ENCODE results near the gene SNAP25. TPM values are rescaled to one million over a fixed set of nuclear protein-coding genes. Genes with fewer than 3 reads are reported as not detected.

SNAP25 gene
- total and polyA plus RNA-seq, 10 of the 15 experiments (the other 5 are each of a cell fraction or from before 2014, with no cell fraction given), result not detected

DNA sequence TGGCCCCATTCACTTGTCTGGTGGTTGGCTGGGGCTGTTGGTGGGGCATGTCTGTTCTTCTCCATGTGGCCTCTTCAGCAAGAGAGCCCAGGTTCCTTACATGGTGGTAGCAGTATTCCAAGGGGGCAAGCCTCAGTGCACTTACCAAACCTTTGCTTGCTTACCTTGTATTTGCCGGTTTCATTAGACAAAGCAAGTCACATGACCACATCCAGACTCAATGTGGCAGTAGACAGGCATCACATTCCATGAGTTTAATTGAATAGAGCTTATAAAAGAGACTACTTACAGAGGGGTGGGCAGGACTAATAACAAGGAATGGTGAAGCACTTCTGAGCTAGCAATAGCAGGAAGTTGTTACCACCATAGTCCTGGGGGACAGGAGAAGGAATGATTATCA lies 78.6 kb downstream of the SNAP25 start:
- 29% methylated on average over 1 of the region's 1 CpG for WGBS (ENCODE audit: insufficient coverage, insufficient replicate concordance, low lambda C conversion rate, missing lambda C conversion rate)
- ATAC-seq, result no peak
- no peak overlapping the region for H3K9ac ChIP-seq (ENCODE audit: control insufficient read depth, insufficient read depth, low read length)
- no peak overlapping the region for H3K4me3 ChIP-seq
- H2AFZ ChIP-seq (ENCODE audit: control insufficient read depth, low read depth, low read length), result no peak overlapping the region
- no peaks in the 10 kb centered on the region for H3K79me2 ChIP-seq (ENCODE audit: control insufficient read depth, insufficient read depth, low read length)
- TF ChIP-seq, protein P1, sequence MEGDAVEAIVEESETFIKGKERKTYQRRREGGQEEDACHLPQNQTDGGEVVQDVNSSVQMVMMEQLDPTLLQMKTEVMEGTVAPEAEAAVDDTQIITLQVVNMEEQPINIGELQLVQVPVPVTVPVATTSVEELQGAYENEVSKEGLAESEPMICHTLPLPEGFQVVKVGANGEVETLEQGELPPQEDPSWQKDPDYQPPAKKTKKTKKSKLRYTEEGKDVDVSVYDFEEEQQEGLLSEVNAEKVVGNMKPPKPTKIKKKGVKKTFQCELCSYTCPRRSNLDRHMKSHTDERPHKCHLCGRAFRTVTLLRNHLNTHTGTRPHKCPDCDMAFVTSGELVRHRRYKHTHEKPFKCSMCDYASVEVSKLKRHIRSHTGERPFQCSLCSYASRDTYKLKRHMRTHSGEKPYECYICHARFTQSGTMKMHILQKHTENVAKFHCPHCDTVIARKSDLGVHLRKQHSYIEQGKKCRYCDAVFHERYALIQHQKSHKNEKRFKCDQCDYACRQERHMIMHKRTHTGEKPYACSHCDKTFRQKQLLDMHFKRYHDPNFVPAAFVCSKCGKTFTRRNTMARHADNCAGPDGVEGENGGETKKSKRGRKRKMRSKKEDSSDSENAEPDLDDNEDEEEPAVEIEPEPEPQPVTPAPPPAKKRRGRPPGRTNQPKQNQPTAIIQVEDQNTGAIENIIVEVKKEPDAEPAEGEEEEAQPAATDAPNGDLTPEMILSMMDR (IDR thresholded peaks at IDR 0.05 in 2 of 3, conservative IDR thresholded peaks at IDR 0.05 in 1 of 3; ENCODE audit: control insufficient read depth in 2 of 3, extremely low read depth in 1 of 3, insufficient read depth in 1 of 3, low read depth in 3 of 3, low read length in 3 of 3), result no peak
- no peak for TF ChIP-seq ETV6 (conservative IDR thresholded peaks at IDR 0.05 in 1 of 2, IDR thresholded peaks at IDR 0.05 in 1 of 2; ENCODE audit: borderline replicate concordance in 1 of 2, low read depth in 1 of 2)
- TF ChIP-seq HDAC2 (IDR thresholded peaks at IDR 0.05), result no peak
- no peak for TF ChIP-seq BMI1 (IDR thresholded peaks at IDR 0.05; ENCODE audit: borderline replicate concordance)
- TF ChIP-seq TCF7 (IDR thresholded peaks at IDR 0.05; ENCODE audit: borderline replicate concordance), result no peak
- TF ChIP-seq, protein P2, sequence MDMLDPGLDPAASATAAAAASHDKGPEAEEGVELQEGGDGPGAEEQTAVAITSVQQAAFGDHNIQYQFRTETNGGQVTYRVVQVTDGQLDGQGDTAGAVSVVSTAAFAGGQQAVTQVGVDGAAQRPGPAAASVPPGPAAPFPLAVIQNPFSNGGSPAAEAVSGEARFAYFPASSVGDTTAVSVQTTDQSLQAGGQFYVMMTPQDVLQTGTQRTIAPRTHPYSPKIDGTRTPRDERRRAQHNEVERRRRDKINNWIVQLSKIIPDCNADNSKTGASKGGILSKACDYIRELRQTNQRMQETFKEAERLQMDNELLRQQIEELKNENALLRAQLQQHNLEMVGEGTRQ (IDR thresholded peaks at IDR 0.05; ENCODE audit: borderline replicate concordance, low read depth, low read length), result no peak
- TF ChIP-seq SREBF2 (IDR thresholded peaks at IDR 0.05; ENCODE audit: low read length), result no peak
- TF ChIP-seq KDM1A (IDR thresholded peaks at IDR 0.05; ENCODE audit: borderline replicate concordance), result no peak
- intact Hi-C loops (cut with micrococcal nuclease; ENCODE audit: unreplicated experiment), result no loop called here
- no peak for FAIRE-seq
- ChIA-PET RAD21 (ENCODE audit: unreplicated experiment) (interaction anchor here (0.6 kb wide), 1 partner anchor 93 kb away, joined by 4 read pairs; no protein-coding TSS in a partner anchor), SMC1A (ENCODE audit: uncharacterized antibody, unreplicated experiment) (interaction anchor here (1.3 kb wide), 1 partner anchor 62 kb away, joined by 3 read pairs; no protein-coding TSS in a partner anchor), POLR2A (no interaction called here), CTCF (interaction anchor here (1.1 to 2.2 kb wide), 3 partner anchors 12 to 319 kb away, joined by 3 to 12 read pairs (median 3); no protein-coding TSS in a partner anchor)
- no TSS peak for BruUV-seq (replicated peaks)
- DNase-seq (ENCODE audit: low read depth, low spot score), result no peak
- H3K9me3 ChIP-seq (replicated peaks; ENCODE audit: control insufficient read depth, insufficient read depth, low read length), result no peaks in the 10 kb centered on the region
- H3K36me3 ChIP-seq (ENCODE audit: control insufficient read depth in 2 of 2, insufficient read depth in 2 of 2, low read length in 1 of 2), result no peaks in the 10 kb centered on the region
- peaks cover 2% of the 10 kb centered on the region; the same call in 1 of the 2 replicates for H3K4me1 ChIP-seq (ENCODE audit: control insufficient read depth, insufficient read depth, low read length)
- no peak overlapping the region for H3K27ac ChIP-seq (ENCODE audit: control insufficient read depth, insufficient read depth)
- no peaks in the 10 kb centered on the region for H3K27me3 ChIP-seq (replicated peaks in 1 of 2; ENCODE audit: control insufficient read depth in 2 of 2, insufficient read depth in 2 of 2, low read length in 1 of 2)
- in situ Hi-C loops (cut with MboI), result no loop called here
- no peaks in the 10 kb centered on the region for H4K20me1 ChIP-seq (ENCODE audit: control insufficient read depth, insufficient read depth)
- no peak overlapping the region for H3K4me2 ChIP-seq (ENCODE audit: control insufficient read depth, insufficient read depth)
